Esophagus muscularis mucosa (tissue), 3 donors: ENCODE measurements around the gene OR1C1.
"Not testable (repeated sequence)": the region's sequence is repeated elsewhere in the genome, so short reads cannot be mapped to it uniquely, and the experiment has no call there.

Experiments used
- CTCF ChIP-seq, 3 experiments: fragments of 200-600 bp in 2 of 3; fragments of 450-650 bp in 1 of 3; sonication (generic) in 2 of 3; IDR thresholded peaks; one replicate each; pipeline ENCODE4 v1.5.1; 2017 to 2019; ENCODE audit warnings: antibody characterized with exemption in 3 of 3, mild to moderate bottlenecking in 2 of 3, moderate library complexity in 1 of 3
- EP300 ChIP-seq: sonication (generic); formaldehyde crosslinking; IDR thresholded peaks from one replicate; pipeline ENCODE4 v1.6.1; 2017; ENCODE audit warnings: antibody characterized with exemption

GRCh38 chr1:247742215-247742760 is 18.1 kb downstream of the OR1C1 start:
- not testable (repeated sequence) for TF ChIP-seq CTCF (IDR thresholded peaks at IDR 0.05); EP300
